ENCODE measurements around the gene PTPRD.

PTPRD gene

DNA sequence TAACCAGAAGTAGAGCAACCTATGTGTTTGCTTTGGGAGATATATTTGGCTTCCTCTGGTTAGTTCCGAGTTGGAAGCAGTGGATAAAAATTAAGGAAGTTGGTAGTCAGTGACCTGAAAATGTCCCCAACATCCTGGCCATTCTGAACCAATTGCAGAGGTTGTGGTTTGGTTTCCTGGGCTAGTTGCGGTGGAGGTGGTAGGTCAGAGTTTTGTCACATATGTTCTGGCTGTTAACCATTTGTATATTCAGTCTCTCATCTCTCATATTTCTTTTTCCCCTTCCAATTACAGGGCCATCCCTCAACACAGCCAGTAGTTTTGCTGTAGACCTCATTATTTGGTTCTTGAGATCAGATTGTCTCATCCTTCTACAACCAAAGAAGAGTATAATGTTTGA lies 1026.9 kb downstream of the PTPRD start:
- H2AFZ ChIP-seq (ENCODE audit: low read depth), result no peak overlapping the region
- no peaks in the 10 kb centered on the region for H3K36me3 ChIP-seq (ENCODE audit: insufficient read depth)
- H3K79me2 ChIP-seq (ENCODE audit: insufficient read depth, low read depth), result no peaks in the 10 kb centered on the region
- H3K27ac ChIP-seq, result no peak overlapping the region
- no peaks in the 10 kb centered on the region for H4K20me1 ChIP-seq (ENCODE audit: insufficient read depth)
- H3K27me3 ChIP-seq (ENCODE audit: insufficient read depth, low read depth), result no peaks in the 10 kb centered on the region
- H3K4me3 ChIP-seq (IDR thresholded peaks at IDR 0.05; ENCODE audit: insufficient read depth, low read depth, low read length), result no peak overlapping the region
- no peak overlapping the region for H3K4me2 ChIP-seq
- no peak overlapping the region for H3K9ac ChIP-seq
- H3K4me1 ChIP-seq (ENCODE audit: low read depth, poor library complexity, severe bottlenecking), result no peaks in the 10 kb centered on the region
- TF ChIP-seq, protein P1, sequence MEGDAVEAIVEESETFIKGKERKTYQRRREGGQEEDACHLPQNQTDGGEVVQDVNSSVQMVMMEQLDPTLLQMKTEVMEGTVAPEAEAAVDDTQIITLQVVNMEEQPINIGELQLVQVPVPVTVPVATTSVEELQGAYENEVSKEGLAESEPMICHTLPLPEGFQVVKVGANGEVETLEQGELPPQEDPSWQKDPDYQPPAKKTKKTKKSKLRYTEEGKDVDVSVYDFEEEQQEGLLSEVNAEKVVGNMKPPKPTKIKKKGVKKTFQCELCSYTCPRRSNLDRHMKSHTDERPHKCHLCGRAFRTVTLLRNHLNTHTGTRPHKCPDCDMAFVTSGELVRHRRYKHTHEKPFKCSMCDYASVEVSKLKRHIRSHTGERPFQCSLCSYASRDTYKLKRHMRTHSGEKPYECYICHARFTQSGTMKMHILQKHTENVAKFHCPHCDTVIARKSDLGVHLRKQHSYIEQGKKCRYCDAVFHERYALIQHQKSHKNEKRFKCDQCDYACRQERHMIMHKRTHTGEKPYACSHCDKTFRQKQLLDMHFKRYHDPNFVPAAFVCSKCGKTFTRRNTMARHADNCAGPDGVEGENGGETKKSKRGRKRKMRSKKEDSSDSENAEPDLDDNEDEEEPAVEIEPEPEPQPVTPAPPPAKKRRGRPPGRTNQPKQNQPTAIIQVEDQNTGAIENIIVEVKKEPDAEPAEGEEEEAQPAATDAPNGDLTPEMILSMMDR (conservative IDR thresholded peaks at IDR 0.05; ENCODE audit: low read depth, low read length), result no peak

DNA sequence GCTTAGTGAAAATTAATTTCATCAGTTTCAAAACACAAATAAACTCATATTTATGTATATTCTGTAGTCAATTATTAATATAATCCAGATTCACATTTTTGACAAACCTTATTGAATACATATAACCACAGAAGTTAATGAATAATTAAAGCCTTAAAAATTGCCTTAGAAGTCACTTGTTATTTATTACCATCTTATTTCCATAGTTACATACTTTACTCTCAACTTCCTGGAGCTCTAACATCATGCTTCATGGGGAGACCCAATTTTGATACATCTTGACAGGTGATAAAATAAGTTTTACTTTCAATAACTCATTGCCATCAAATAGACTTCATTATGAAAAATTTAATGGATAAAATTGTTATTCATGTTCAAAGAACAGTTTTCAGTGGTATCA lies 1038.7 kb downstream of the PTPRD start:
- Histone ChIP-seq H3K79me2 (ENCODE audit: insufficient read depth, low read depth) (no peaks in the 10 kb centered on the region), H3K27ac (no peak overlapping the region), H3K4me2 (no peak overlapping the region), H3K27me3 (ENCODE audit: insufficient read depth, low read depth) (no peaks in the 10 kb centered on the region), H3K36me3 (ENCODE audit: insufficient read depth) (no peaks in the 10 kb centered on the region), H4K20me1 (ENCODE audit: insufficient read depth) (no peaks in the 10 kb centered on the region), H3K4me3 (IDR thresholded peaks at IDR 0.05; ENCODE audit: insufficient read depth, low read depth, low read length) (no peak overlapping the region), H2AFZ (ENCODE audit: low read depth) (no peak overlapping the region), H3K9ac (no peak overlapping the region), H3K4me1 (ENCODE audit: low read depth, poor library complexity, severe bottlenecking) (no peaks in the 10 kb centered on the region)
- TF ChIP-seq, protein P1 (conservative IDR thresholded peaks at IDR 0.05; ENCODE audit: low read depth, low read length), result no peak

GRCh38 chr9:9565700-9566099 lies 1047.1 kb downstream of the PTPRD start:
- Histone ChIP-seq H3K36me3 (ENCODE audit: insufficient read depth) (no peaks in the 10 kb centered on the region), H3K27me3 (ENCODE audit: insufficient read depth, low read depth) (no peaks in the 10 kb centered on the region), H2AFZ (ENCODE audit: low read depth) (no peak overlapping the region), H4K20me1 (ENCODE audit: insufficient read depth) (no peaks in the 10 kb centered on the region), H3K27ac (no peak overlapping the region), H3K4me1 (ENCODE audit: low read depth, poor library complexity, severe bottlenecking) (no peaks in the 10 kb centered on the region), H3K4me3 (IDR thresholded peaks at IDR 0.05; ENCODE audit: insufficient read depth, low read depth, low read length) (no peak overlapping the region), H3K4me2 (no peak overlapping the region), H3K9ac (no peak overlapping the region), H3K79me2 (ENCODE audit: insufficient read depth, low read depth) (no peaks in the 10 kb centered on the region)
- TF ChIP-seq, protein P1 (conservative IDR thresholded peaks at IDR 0.05; ENCODE audit: low read depth, low read length), result no peak

- TF ChIP-seq, protein P1 (conservative IDR thresholded peaks at IDR 0.05; ENCODE audit: low read depth, low read length), result no peak
- H3K27me3 ChIP-seq (ENCODE audit: insufficient read depth, low read depth), result no peaks in the 10 kb centered on the region
- H2AFZ ChIP-seq (ENCODE audit: low read depth), result no peak overlapping the region
Measured at GRCh38 chr9:9563817-9564216, 1049.0 kb downstream of the PTPRD start.

More at GRCh38 chr9:9563817-9564216, 1049.0 kb downstream of the PTPRD start:
- Histone ChIP-seq H3K36me3 (ENCODE audit: insufficient read depth) (no peaks in the 10 kb centered on the region), H3K4me2 (no peak overlapping the region), H3K4me3 (IDR thresholded peaks at IDR 0.05; ENCODE audit: insufficient read depth, low read depth, low read length) (no peak overlapping the region), H3K4me1 (ENCODE audit: low read depth, poor library complexity, severe bottlenecking) (no peaks in the 10 kb centered on the region), H4K20me1 (ENCODE audit: insufficient read depth) (no peaks in the 10 kb centered on the region), H3K79me2 (ENCODE audit: insufficient read depth, low read depth) (no peaks in the 10 kb centered on the region), H3K27ac (no peak overlapping the region), H3K9ac (no peak overlapping the region)

Measured in KMS-11 (cell line).